GM21526 (cell line): Measurements from ENCODE around the gene PHF12.

ENCODE experiments used
- ATAC-seq: cut with Tn5 transposase; IDR thresholded peaks from one replicate; pipeline ENCODE4 v1.9.1; 2021; ENCODE audit warnings: moderate library complexity; ENCODE audit not compliant: unreplicated experiment, low FRiP score

The PHF12 gene

DNA sequence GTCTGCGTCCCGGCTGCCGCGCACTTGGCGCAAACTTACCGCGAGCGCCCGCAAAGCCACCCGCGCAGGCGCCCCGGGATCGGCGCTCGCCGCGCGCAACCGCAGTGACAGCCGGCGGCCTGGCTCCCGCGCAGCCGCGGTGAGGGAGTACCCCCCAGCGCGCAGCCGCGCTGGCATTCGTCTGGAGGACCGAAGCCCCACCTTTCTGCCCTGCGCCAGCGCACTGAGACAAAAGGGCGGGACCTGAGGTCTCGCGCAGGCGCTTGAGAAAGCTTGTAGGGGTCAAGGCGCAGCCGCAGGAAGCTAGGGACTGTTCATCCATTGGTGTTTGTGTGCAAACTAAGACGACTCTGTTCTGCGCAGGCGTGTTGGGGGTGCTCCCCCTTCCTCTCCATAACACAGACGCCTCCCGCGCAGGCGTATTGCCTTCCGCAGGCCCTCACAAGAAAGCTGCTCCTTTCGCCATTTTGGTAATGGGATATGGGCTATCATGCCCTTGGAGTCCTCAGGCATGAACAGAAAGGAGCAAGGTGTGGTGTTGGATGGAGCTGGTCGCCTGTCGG, at the start of gene PHF12:
Gene PHF12 (minus strand): TSS at position 91 of the 563 bp plus-strand sequence. CDS start 558 bp downstream, outside the sequence.
- peak; percentile 48 for ATAC-seq

DNA sequence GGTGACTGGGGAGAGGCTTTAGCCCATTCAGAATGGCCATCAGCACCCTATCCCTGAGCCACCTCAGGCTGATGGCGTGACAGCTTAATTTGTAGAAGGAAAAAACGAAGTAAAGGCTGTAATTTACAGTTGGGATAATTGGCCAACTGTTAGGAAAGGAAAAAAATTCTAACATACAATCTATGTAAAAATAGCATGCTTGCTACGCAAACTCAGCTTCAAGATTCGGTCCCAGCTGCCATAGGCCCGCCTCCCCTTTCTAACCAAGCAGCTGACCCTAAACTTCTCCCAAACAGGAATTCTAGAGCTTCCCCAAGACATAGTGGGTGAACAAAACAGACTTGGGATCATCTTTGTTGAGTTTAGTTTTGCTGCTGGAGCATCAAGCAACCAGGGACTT, 49.7 kb upstream of the PHF12 start:
- ATAC-seq, result no peak

DNA sequence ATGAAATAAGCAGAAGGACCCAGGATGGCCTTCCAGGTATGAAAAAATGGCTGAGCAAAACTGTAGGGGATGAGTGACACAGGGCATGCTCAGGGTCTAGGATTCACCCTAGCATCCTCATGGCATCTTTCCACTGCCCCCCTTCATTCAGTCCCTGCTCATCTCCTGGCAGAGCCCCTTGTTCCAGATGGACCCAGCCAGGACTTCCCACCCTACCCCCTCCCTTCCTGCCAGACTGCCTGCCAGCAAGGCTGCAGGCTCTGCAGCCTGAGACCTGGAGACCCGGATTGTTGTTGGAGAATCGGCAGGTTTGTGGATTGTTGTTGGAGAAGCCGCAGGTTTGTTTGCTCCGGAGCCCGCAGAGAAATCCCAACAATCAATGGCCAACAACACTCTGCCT, 47.9 kb upstream of the PHF12 start:
- no peak for ATAC-seq

DNA sequence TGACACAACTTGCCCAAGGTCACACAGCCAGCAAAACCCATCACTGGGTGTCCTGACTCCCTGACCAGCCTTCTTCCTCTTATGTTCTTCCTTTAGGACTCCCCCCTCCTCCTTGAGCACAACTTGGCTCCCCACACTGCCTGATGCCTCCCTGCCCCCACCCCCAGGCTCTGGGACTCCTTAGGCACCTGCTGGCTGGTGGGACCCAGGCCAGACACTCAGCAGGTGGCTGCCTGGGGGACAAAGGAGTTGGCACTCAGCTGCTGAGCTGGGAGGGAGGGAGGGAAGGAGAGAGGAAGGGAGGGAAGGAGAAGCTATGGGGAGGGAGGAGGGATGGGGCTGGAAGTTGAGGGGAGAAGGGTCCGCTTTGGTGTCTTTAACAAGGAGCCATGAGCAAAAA, 46.5 kb upstream of the PHF12 start:
- no peak for ATAC-seq

GRCh38 chr17:28996554-28997096, 45.3 kb upstream of the PHF12 start:
- no peak for ATAC-seq

GRCh38 chr17:28993645-28994426, 42.5 kb upstream of the PHF12 start:
- ATAC-seq, result no peak

GRCh38 chr17:28992625-28993600, 41.6 kb upstream of the PHF12 start:
- no peak for ATAC-seq

DNA sequence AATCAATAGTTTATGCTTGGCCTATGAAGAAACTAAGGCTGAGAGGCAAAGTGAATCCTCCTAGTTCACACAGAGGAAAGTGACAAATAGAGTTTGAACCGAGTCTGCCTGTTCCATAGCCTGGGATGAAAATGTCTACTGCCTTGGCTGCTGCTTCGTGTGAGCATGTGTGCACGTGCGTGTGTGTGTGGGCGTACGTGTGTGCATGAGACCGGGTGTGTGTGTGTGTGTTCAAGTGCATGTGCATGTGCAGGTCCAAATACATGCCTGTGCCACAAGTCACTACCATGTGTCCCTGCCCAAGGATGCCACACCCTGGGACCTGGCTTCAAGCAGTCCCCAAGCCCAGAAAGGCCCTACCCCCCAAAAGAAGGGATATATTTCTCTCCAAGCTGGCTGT, 40.9 kb upstream of the PHF12 start:
- no peak for ATAC-seq

GRCh38 chr17:28991779-28992178, 40.5 kb upstream of the PHF12 start:
- ATAC-seq, result no peak

- no peak for ATAC-seq
Measured at GRCh38 chr17:28989028-28989427, 37.7 kb upstream of the PHF12 start.

DNA sequence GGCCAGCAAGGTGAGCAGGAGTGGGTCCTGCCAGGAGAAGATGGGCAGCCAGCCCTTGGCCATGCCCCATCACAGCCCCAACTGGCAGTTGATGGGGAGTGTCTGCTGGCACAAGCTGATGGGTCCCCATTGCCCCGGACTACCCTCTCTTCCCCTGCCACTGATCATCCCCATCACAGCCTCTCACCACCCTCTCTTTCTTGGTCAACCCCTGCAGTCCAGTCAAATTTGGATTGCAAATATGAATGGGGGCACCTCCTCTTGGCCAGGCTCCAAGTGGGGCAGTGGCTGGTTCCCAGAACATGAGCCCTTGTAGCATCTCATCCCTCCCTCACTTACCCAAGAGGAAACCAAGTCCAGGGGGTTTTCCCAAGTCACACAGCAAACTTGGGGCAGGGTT, 37.2 kb upstream of the PHF12 start:
- ATAC-seq, result no peak

- ATAC-seq, result no peak
Measured at GRCh38 chr17:28986714-28987655, 35.7 kb upstream of the PHF12 start.

DNA sequence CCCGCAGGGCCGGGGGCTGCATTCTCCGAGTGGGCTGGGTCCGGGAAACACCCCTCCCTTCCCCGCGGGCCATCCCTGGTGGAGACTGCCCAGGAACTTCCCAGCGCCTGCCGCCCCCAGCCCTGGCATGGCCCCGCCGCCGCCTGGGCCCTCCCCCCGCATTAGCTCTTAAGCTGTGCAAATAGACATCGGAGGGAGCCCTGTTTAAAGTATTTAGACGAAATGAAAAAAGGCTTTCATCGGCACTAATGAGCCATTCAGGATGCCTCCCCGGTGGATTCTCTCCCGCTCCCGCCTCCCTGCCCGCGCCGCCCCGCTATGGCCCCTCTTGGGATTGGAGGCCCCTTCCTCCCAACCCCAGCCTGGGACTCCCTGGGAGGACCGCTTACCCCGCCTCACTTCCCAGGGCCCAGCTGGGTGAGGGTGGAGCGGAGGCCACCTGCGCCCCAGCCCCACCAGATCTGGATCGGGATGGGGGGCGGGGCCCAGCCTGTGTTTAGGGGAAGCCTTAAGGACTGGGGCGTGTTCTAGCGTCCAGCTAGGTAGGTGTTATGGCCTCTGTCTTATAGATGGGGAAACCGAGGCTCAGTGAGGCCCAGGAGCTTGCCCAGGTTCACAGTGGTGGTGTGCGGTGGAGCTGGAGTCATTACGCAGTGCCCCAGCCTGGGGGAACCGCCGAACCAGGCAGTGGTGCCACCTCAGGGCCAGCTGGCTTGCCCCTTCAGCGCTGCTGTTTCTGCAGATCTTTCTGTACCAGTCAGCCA, 34.8 kb upstream of the PHF12 start:
- ATAC-seq, result no peak

- no peak for ATAC-seq
Measured at GRCh38 chr17:28983286-28984230, 32.2 kb upstream of the PHF12 start.

- ATAC-seq, result no peak
Measured at GRCh38 chr17:28982131-28982793, 30.9 kb upstream of the PHF12 start.

- ATAC-seq, result no peak
Measured at GRCh38 chr17:28978356-28978964, 27.1 kb upstream of the PHF12 start.
